NCI-H128 (cell line): ENCODE measurements around the gene CDH2.

Experiments used
- DNase-seq: peaks from one replicate; lab custom pipeline; 2025; ENCODE audit not compliant: unreplicated experiment; lab: John Stamatoyannopoulos, UW

CDH2 gene

DNA sequence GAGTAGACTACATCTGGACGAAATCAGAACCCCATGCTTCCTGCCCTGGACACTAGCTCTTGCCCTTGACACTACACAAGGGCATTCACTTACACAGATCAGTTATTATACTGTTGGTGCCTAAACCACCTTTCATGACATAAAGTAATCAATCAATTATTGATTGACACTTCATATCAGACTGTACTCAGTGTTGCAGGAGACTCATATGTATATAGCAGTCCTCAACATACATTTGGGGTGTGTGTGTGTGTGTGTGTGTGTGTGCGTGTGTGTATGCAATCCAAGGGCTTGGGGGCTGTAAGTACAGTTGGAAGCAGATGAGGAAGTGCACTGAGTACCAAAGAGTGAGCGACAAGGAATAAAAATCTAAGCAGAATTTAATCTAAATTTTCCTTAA lies 5.1 kb downstream of the CDH2 start:
- DNase-seq: no peak

DNA sequence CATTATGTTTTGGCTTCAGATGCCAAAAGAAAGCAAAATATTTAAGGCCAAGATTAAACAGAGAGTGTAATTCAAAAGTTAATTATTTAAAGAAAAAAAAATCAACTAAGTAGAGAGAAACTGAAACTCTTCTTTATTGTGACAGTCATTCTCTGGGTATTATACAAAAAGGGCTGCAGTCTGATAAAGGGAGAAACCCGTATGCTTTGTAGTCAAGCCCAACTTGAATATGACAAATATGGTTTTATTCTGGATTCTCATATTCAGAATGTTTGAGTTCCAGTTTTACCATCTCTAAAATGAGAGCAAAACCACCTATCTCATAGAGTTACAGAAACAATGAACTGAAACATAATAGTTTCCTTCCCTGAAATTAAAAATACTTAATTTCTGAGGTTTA lies 8.2 kb downstream of the CDH2 start:
- DNase-seq: no peak

DNA sequence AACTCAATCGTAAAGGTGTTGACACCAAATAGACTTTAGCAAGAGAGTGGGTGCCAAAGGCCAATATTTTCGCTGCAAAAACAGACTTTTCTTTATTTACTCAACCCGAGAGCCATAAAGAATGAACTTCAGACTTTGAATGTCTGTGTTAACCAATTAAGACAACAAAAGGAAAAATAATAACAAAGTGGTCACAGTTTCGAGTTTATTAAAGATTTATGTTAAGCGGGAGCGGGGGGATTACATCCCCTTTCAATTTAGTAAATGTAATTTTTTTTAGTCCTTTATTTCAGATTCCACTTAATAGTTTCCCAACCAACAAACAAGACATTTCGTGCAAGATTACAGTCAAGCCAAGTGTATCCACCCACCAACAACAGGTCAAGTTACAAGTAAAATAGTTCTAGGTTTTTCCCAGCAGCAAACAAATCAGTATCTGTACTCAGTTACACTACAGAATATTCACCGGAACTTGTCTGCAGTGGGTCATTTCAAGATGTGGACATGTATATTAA lies 9.0 kb downstream of the CDH2 start:
- DNase-seq: no peak

DNA sequence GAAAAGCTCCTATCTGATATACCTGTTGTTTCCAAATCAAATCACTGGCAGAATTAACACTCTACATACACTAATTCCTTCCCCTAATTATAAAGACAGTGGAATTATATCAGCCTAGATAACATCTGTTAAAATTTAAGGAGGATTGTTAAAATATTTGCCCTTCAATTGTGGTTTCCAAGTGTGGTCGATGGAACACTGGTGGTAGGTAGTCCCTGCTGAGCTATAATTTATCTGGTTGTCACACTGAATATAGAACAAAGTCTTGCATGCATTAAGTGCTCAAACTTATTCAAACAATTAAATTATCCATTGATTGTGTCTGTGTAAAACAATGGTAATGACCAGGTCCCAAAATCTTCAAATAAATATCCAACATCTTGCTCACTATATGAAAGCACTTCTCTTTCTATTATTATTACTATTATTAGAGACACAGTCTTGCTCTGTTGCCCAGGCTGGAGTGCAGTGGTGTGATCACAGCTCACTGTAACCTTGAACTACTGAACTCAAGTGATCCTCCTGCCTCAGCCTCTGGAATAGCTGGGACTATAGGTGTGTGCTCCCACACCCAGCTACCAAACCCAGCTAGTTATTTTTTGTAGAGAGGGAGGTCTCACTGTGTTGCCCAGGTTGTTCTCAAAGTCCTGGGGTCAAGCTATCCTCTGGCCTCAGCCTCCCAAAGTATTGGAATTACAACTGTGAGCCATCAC lies 12.0 kb downstream of the CDH2 start:
- no peak for DNase-seq

DNA sequence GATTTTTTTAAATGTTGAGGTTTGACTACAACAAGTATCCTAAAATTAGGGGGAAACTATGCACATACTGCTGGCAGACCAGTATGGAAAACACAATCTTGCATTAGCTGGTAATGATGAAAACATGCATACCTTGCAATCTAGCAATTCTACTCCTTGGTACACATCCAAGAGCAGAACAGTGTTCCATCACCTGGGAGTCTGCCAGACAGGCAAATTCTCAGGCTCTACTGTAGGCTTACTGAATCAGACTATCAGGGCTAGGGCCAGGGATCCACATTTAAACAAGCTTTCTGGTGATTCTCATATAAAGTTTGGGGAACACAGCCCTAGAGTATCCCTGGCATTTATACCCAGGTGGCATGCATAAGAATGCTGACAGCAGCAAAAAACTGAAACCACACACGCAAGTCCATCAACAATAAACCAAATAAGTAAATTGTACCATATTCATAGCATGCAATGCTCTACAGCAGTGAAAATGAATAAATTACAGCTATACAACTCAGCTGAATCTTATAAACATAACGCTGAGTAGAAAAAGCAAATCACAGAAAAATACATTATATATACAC lies 13.6 kb downstream of the CDH2 start:
- DNase-seq: no peak

DNA sequence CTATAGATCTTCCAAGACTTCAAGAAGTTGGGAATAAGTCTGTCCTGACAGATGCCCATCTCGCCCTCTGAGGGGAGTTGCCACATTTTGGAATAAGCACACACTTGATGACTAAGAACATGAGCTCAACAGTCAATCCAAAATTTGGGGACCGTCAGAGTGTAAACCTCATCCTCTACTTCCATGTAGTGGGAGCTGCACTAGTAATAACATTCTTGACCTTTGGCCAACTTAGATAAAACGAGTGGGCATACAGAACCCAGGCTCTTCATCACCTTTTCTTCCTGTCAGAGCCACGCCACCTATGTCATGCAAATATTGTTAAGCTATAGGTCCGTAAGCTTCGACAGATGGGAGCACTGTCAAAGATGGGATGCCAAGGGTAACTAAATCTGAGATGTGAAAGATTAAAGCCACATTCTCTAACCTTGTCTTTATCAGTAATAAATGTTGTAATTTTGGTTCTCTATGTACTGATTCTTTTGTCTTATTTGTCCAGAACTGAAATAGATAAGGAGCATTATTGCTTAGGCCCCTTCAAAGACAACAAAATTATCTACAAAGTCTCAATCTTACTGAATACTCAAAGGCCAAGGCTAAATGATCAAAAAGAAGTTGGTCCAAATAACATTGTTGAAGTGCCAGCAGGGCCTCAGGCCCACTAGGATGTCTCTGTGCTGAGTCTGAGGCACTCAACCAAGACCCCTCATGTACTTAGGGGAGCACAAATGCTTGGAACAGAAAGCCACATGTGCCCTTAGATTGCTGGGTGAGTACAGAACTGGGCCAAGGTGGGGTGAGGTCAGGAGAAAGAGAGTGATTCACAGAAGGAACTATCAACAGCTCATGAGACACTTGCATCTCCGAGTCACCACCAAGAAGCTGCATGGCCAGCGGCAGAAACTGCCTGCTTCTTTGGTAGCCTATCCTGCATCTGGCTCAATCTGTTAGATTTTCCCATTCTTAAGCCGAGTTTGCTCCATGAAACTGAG lies 15.0 kb downstream of the CDH2 start:
- DNase-seq: no peak

DNA sequence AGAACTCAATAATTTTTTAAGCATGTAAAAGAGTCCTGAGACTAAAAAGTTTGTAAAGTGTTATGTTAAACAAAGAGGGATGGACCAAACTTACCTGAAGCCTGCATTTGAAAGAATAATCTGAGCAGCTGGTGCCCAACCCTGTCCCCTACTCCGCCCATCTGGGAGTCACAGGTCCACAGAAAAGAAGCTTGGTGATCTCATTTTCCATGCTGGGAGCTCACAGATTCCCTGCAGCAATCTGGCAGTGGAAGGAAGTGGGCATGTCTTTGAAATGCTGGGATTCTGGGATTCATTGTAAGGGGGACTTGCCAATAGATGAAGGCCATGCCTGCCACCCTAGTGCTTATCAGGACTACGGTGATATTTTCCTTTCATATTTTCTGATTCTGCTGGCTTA lies 17.9 kb downstream of the CDH2 start:
- DNase-seq: no peak

DNA sequence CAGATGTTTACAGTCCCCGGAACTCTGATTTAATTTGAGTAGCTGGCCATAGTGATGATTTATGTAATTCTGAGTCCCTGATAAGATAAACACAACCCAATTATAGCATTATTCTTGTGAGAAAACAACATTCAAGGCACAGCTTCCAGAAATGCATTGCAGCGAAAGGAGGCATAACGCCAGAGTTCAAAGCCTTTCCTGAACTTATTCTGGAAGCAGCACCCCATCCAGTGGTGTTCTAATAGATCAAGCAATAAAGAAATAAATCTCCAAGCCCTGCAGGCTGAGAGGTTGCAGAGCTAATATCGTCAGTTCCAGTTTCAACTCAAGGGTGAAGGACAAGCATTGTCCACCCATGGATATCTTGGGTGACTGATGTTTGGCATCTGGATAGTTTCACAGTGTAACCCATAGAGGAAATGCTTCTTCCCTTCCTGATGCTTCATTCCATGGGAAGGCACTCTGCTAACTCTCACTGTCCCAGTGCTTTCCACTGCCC lies 18.8 kb downstream of the CDH2 start:
- no peak for DNase-seq

DNA sequence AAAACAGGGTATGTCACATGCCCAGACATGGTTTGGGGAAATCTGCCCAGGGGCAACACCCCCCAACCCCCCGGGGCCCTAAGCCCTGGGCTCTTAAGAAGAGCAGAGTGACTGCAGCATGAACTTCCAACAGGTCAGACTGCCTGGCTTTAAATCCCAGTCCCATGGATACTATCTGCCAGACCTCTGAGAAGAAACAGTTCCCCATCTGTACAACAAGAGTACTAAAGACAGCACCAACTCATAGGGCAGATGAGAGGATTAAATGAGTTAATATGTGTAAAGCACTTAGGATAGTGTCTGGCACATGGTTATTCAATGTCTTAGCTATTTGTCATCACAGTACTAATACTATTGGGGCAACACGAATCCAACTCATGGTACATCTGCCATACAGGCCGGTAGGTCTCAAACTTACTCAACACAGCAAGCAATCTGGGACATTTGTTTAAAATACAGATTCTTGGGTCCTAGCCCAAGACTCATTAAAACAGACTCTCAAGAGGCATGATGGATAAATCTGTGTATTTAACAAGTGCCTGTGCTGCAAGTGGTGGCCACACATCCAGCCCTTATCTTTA lies 23.4 kb downstream of the CDH2 start:
- DNase-seq: no peak

DNA sequence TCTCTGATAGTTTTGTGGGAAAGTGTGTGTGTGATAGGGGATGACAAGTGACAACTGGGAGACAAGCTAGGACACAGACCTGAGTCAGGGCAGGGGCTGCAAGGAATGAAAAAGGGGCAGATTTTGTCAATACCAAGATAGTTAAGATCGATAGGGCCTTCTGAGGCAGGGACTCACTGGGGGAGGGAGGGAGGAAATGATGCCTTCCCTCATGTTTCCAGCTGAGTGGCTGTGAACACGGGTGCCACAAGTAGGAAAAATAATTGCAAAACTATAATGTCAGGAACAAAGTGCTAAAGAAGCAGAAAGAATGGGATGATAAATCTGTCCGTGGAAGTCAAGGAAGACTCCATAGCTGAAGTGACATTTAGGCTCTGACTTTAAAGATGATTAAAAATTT lies 24.2 kb downstream of the CDH2 start:
- no peak for DNase-seq

DNA sequence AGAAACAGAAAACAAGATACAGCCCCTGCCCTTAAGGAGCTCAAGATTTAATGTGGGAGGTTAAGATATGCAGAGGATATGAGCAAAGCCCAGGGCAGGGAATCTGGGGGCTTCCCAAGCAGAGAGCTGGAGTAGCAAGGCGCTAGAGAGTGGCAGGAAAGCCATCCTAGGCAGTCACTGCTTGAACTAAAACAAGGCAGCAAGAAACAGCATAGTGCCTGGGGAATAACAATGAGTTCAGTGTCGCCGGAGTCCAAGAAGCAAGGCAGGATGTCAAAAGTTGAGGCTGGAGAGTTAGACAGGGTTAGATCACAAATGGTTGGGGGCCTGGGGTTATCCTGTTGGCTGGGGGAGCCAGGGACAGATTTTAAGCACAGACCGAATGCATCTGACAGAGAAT lies 24.6 kb downstream of the CDH2 start:
- DNase-seq: no peak

DNA sequence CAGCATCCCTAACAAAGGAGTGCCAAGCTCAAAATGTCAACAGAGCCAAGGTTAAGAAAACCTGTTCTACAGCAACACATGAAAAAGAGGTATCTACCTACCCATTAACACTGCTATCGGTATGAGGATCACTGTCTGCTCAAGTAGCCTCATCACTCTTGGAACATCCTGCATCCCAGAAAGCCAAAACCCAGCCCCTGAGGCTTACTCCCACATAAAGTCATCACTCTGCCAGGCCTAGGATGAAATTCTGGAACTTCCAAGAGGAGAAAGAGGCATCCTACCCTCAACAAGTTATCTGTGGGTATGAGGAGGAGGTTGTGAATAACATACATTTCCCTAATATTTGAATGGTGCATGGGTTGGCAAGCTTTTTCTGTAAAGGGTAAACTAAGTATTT lies 25.5 kb downstream of the CDH2 start:
- DNase-seq: no peak

DNA sequence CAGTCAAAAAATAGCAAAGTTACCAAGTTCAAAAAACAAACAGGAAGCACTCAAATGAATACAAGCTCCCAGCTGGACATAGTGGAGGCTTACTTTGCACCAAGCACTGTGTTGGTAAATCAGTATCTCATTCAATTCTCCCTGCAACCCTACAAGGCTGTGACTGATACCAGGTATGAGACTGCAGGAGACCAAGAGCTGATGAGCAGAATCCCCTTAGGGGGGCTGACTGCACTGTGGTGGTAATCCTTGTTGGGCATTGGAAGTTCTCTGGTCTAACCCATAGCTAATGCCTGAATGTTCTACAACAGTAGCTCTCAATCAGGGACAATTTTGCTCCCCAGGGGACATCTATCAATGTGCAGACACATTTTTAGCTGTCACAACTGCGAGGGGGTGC lies 26.0 kb downstream of the CDH2 start:
- DNase-seq: no peak

DNA sequence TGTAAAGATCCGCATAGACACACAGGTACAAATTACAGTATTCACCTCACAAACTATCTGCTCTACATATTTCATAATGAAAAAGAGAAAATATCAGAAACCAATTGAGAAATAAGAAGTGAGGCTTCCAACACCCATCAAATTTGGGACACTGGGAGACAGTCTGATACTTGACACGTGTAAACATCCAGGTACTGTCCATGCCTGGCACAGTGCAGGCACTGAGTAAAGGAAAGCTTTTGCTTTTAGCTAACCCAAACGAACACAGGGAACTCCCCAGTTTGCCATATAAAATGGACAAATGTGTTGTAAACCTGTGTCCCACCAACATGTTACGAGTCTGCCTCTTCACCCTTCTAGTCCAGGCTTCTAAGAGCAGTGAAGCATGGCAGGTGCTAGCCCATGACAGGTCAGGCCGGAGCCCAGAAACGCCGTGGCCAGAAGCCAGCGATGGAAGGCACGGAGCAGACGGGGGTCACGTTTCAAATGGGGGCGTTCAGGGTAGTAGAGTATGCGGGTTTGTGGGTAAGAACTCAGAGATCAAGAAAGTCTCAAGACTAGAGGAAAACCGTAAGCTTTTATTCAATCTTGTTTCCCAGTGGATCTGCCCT lies 27.0 kb downstream of the CDH2 start:
- no peak for DNase-seq

DNA sequence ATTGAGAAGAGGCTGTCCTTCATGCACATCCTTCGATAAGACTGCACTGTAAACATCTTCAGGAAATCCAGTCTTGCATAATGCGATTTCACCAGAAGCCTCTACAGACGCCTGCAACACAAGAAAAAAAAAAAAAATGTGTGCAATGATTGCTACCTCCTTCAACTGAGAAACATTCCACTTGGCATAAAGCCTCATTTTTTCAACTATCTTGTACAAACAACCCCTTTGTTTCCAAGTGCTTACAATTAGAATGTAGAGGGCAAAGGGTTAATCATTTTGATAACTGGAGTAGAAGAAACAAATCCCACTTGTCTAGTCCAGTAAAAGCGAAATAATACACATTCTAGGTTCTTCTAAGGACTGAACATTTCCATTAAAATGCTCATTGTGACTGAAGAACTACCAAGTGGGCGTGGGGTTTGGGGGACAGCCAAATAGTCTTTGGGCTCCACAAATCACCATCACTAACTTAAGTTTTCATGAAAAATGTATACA lies 29.2 kb downstream of the CDH2 start:
- DNase-seq: no peak

DNA sequence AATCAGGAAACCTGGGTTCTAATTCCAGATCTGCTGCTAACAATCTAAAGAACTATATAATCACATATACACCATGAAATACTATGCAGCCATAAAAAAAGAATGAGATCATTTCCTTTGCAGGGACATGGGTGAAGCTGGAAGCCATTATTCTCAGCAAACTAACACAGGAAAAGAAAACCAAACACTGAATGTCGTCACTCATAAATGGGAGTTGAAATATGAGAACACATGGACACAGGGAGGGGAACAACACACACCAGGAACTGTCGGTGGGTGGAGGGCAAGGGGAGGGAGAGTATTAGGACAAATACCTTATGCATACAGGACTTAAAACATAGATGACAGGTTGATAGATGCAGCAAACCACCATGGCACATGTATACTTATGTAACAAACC lies 33.2 kb downstream of the CDH2 start:
- no peak for DNase-seq

DNA sequence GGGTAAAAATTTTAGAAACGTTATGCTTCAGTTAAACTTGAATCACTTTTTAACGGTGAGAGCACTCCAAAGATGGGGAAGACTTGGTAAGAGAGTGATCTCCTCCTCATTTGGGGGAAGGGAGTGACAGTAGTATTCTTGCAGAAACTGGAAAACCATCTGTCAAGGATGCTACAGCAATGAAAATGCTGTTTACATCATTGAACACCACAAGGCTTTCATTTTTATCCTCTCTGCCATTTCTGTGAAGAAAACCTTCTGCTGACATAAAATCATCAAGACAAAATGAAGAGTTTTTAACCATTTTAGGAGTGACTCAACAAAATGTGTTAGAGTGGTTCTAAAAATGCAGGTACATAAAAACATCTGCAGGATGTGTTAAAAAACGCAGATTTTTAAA lies 38.1 kb downstream of the CDH2 start:
- no peak for DNase-seq

DNA sequence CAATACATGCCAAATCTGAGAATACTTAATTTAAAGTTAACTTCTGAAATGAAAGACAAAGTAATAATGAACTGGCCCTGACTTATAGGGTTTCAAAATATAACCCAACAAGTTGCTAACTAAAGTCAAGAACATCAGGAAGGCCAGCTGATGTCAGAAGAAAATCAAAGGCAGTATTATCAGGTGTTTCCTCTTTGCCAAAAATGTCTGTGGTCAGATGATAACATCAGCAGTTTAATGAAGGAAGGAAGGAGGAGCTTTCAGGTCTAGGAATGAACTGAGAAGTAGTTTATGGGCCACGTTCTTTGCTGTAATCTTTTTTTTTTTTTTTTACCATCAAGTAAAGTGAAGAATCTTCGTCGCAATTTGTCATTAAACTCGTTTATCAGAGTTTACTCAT lies 40.9 kb downstream of the CDH2 start:
- no peak for DNase-seq

DNA sequence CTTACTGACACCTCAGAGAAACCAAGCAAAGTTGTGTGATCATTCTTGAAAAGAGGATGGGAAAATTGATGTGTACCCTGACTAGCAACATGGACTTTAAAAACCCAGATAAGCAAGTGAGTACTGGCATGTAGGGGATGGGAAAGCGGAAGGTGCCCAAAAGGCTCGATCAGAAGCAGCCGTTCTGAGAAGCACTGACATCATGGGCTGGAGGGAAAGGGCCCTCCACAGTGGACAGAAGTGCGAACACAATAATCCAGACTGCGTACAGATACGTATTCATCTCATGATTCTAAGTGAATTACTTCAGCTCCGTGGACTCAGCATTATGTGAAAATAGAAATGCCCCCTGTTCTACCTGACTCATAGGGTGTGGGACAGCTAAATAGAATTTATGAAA lies 42.2 kb downstream of the CDH2 start:
- no peak for DNase-seq

DNA sequence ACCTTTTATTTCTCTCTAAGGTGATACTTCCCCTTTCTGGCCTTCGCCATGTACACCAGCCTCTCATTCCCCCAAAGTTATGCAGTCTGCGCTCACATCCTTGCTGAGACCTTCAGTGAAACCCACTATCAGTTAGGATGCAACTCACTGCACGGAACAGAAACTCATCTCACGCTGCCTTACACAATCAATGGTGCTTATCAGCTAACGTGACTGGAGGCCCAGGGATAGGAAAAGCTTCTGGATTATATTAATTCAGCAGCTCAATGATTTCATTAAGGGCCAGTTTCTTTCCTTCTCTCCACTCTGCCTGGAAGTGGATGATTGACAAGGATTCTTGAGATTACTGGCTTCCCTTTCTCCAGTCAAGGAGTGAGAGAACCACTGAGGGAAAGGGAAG lies 44.8 kb downstream of the CDH2 start:
- DNase-seq: no peak

DNA sequence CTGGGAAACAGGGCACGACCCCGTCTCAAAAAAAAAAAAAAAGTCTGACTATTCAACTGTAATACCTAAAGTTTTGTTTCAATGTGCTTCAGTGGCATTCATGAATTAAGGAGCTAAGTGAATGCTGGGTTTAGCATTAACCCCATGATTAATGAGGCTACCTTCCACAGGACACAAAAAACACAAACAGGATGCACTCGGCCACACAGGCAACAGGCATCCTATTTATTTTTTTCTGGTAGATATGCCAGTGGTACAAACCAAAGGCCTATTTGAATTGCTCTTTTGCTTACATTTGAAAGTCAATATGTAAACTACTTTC lies 48.3 kb downstream of the CDH2 start:
- DNase-seq: no peak
